ENCODE results near the gene PKNOX2. TPM values are rescaled to one million over a fixed set of nuclear protein-coding genes. Genes with fewer than 3 reads are reported as not detected.

PKNOX2 gene
- total RNA-seq, 6 experiments from 2014 or later, result 0.10 TPM; not detected in 5

DNA sequence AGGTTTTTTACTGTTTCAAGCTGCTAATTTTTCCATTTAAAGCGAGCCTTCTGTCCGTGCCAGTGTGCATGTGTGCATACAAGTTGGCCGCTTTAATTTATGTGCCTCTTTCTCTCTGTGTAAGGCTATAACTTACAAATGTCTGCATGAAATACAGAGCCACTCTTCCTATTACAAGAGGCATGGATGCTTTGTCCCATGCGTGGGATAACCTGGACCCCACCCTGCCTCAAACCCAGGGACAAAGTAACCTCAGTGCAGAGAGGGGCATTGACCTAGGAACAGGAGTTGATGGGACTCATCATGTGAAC is 28.8 kb downstream of the PKNOX2 start:
- no peak overlapping the region for H3K4me3 Mint-ChIP-seq
- no peak for DNase-seq
- peaks cover 38% of the 10 kb centered on the region for H3K27me3 Mint-ChIP-seq (ENCODE audit: insufficient read depth)
- no peaks in the 10 kb centered on the region for H3K36me3 Mint-ChIP-seq (ENCODE audit: low read depth)
- TF ChIP-seq, protein P1, sequence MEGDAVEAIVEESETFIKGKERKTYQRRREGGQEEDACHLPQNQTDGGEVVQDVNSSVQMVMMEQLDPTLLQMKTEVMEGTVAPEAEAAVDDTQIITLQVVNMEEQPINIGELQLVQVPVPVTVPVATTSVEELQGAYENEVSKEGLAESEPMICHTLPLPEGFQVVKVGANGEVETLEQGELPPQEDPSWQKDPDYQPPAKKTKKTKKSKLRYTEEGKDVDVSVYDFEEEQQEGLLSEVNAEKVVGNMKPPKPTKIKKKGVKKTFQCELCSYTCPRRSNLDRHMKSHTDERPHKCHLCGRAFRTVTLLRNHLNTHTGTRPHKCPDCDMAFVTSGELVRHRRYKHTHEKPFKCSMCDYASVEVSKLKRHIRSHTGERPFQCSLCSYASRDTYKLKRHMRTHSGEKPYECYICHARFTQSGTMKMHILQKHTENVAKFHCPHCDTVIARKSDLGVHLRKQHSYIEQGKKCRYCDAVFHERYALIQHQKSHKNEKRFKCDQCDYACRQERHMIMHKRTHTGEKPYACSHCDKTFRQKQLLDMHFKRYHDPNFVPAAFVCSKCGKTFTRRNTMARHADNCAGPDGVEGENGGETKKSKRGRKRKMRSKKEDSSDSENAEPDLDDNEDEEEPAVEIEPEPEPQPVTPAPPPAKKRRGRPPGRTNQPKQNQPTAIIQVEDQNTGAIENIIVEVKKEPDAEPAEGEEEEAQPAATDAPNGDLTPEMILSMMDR (IDR thresholded peaks at IDR 0.05), result no peak
- no peak overlapping the region for H3K27ac Mint-ChIP-seq
- H3K4me1 Mint-ChIP-seq (ENCODE audit: low read depth), result no peaks in the 10 kb centered on the region
- H3K9me3 Mint-ChIP-seq, result peaks cover 5% of the 10 kb centered on the region; the same call in 1 of the 2 replicates

DNA sequence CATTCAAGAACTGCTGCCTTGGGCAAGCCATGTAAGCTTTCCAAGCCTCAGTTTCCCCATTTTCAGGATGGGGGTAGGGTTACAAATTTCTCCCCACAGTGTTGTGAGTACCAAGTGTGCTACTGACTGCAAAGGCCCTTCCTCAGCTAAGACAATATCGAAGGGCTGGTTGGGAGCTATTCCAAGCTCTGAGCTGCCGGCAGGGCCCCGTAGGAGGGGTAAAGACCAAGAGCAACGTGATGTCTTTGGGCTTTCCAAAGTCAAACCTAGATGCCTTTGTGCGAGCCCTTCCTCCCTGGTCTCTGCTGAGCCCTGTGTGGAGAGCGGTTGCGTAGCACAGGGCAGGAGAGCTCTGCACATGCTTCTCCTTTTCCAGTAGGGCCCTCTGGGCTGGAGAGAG is 29.3 kb downstream of the PKNOX2 start:
- DNase-seq, result no peak
- H3K27ac Mint-ChIP-seq, result no peak overlapping the region
- peaks cover 5% of the 10 kb centered on the region; the same call in 1 of the 2 replicates for H3K9me3 Mint-ChIP-seq
- H3K36me3 Mint-ChIP-seq (ENCODE audit: low read depth), result no peaks in the 10 kb centered on the region
- TF ChIP-seq, protein P1 (IDR thresholded peaks at IDR 0.05), result no peak
- H3K27me3 Mint-ChIP-seq (ENCODE audit: insufficient read depth), result peaks cover 38% of the 10 kb centered on the region
- no peak overlapping the region for H3K4me3 Mint-ChIP-seq
- H3K4me1 Mint-ChIP-seq (ENCODE audit: low read depth), result no peaks in the 10 kb centered on the region

DNA sequence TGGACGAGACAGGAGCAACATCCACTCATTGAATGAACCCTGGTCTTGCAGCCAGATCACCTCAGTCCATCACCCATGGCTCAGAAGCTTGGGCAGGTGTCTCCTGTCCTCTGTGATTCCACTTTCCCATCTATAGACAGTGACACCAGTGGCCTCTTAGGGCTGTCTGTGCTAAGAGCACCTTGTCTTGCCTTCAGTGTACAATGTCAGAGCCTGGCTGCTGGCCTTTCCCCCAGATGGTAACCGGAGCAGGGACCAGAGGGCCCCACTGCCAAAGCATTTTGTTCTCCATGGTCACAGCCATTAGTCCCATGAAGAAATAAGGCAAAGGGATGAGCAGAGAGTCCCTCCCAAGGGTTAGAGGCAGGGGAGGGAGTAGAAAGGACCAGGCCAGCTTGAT is 35.4 kb downstream of the PKNOX2 start:
- H3K9me3 Mint-ChIP-seq, result peaks cover 5% of the 10 kb centered on the region; the same call in 1 of the 2 replicates
- H3K4me3 Mint-ChIP-seq, result no peak overlapping the region

DNA sequence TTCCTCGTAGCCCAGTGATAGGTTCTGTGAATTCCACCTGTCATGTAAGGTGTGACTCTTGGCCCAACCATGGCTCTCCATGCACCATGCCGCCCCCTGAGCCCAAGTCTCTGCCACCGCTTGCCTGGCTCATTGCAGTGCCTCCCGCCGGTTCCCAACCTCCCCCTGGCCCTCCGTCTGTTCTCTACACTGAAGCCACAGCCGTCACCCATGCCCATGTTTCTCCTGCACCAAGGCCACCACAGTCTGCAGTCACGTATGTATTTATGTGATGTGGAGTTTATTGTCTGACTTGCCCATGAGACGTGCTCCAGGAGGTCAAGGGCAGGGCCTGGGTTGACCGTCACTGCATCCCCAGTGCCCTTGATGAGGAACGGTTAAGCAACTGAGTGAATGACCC is 35.9 kb downstream of the PKNOX2 start:
- TF ChIP-seq, protein P1 (IDR thresholded peaks at IDR 0.05), result no peak
- DNase-seq, result no peak
- Mint-ChIP-seq H3K4me1 (ENCODE audit: low read depth) (no peaks in the 10 kb centered on the region), H3K36me3 (ENCODE audit: low read depth) (no peaks in the 10 kb centered on the region), H3K27me3 (ENCODE audit: insufficient read depth) (peaks cover 51% of the 10 kb centered on the region), H3K9me3 (peaks cover 5% of the 10 kb centered on the region; the same call in 1 of the 2 replicates), H3K27ac (no peak overlapping the region), H3K4me3 (no peak overlapping the region)

More for the DNA sequence above, 35.4 kb downstream of the PKNOX2 start:
- Mint-ChIP-seq H3K27me3 (ENCODE audit: insufficient read depth) (peaks cover 50% of the 10 kb centered on the region), H3K4me1 (ENCODE audit: low read depth) (no peaks in the 10 kb centered on the region), H3K36me3 (ENCODE audit: low read depth) (no peaks in the 10 kb centered on the region), H3K27ac (no peak overlapping the region)
- DNase-seq, result no peak
- TF ChIP-seq, protein P1 (IDR thresholded peaks at IDR 0.05), result no peak

DNA sequence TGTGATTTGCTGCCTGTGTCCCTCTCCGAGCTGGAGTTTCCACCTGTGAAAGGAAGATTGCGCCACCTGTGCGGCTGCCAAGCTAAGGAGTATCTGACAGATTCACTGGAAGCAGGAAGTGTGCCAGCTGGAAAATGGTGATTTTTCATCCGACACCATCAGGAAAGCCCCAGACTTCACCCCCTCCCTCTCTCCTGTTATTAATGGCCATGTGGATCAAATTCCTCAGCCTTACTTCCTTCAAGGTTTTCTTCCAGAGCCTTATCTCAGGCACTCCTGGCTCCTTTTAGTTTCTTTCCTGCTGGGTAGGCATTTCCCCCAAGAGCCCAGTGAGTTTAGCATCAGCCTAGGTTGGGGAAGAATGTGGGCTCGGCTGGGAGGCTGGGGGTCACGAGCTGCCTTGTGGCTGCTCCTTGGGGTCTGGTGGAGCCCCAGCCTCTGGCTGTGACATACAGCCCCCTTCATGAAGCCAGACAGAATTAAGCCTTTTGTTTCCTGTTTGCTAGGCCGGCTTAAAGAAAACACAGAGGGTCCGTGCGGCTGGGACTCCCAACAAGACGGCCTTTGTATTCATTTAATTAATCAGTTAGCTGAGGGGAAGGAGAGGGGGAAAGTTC is 37.1 kb downstream of the PKNOX2 start:
- Mint-ChIP-seq H3K9me3 (peaks cover 5% of the 10 kb centered on the region; the same call in 1 of the 2 replicates), H3K4me3 (no peak overlapping the region), H3K27ac (no peak overlapping the region), H3K27me3 (ENCODE audit: insufficient read depth) (peaks cover 54% of the 10 kb centered on the region), H3K4me1 (ENCODE audit: low read depth) (no peaks in the 10 kb centered on the region), H3K36me3 (ENCODE audit: low read depth) (no peaks in the 10 kb centered on the region)
- no peak for DNase-seq
- TF ChIP-seq, protein P1 (IDR thresholded peaks at IDR 0.05), result no peak

All from HFFc6 (cell line).